Stomach smooth muscle (tissue), 2 donors: ENCODE measurements around the gene CRYBG1.

Experiments
- H3K27ac ChIP-seq: one replicate; pipeline ENCODE4 v1.7.0; 2013; ENCODE audit warnings: mild to moderate bottlenecking, low read length, inconsistent platforms
- H3K27me3 ChIP-seq, 2 donors: one replicate each; pipeline ENCODE4 v1.7.0; 2013; ENCODE audit warnings: low read length in 2 of 2; ENCODE audit not compliant: insufficient read depth in 2 of 2, control insufficient read depth in 1 of 2
- H3K36me3 ChIP-seq, 2 donors: one replicate each; pipeline ENCODE4 v1.7.0; 2013; ENCODE audit warnings: low read length in 2 of 2; ENCODE audit not compliant: control insufficient read depth in 2 of 2, insufficient read depth in 2 of 2
- H3K4me1 ChIP-seq: one replicate; pipeline ENCODE4 v1.7.0; 2013; ENCODE audit warnings: low read length; ENCODE audit not compliant: control insufficient read depth, insufficient read depth
- H3K4me3 ChIP-seq, 2 donors: one replicate each; pipeline ENCODE4 v1.7.0; 2013; ENCODE audit warnings: low read length in 2 of 2
- H3K9ac ChIP-seq, 2 donors: one replicate each; pipeline ENCODE4 v1.7.0; 2013; ENCODE audit warnings: low read length in 2 of 2, mild to moderate bottlenecking in 1 of 2
- H3K9me3 ChIP-seq, 2 donors: one replicate each; pipeline ENCODE4 v1.7.0; 2013; ENCODE audit warnings: low read length in 2 of 2; ENCODE audit not compliant: control insufficient read depth in 2 of 2
- donor health status: healthy.
- donor health status: Pancreatic carcinoma.

CRYBG1 gene

GRCh38 chr6:106527979-106528378 is 167.5 kb downstream of the CRYBG1 start:
- no peak overlapping the region for H3K4me3 ChIP-seq
- no peak overlapping the region for H3K9ac ChIP-seq
- H3K27me3 ChIP-seq = no peaks in the 10 kb centered on the region
- no peaks in the 10 kb centered on the region for H3K9me3 ChIP-seq
- H3K27ac ChIP-seq = no peak overlapping the region
- no peaks in the 10 kb centered on the region for H3K4me1 ChIP-seq
- no peaks in the 10 kb centered on the region for H3K36me3 ChIP-seq

GRCh38 chr6:106528521-106528920 is 168.0 kb downstream of the CRYBG1 start:
- Histone ChIP-seq H3K4me3 (no peak overlapping the region), H3K9me3 (no peaks in the 10 kb centered on the region), H3K9ac (no peak overlapping the region), H3K27me3 (peaks cover 0 to 2% of the 10 kb centered on the region in 2 donors), H3K4me1 (no peaks in the 10 kb centered on the region), H3K36me3 (no peaks in the 10 kb centered on the region), H3K27ac (no peak overlapping the region)

- H3K9me3 ChIP-seq = no peaks in the 10 kb centered on the region
- H3K36me3 ChIP-seq = no peaks in the 10 kb centered on the region
- no peak overlapping the region for H3K9ac ChIP-seq
- H3K4me3 ChIP-seq = no peak overlapping the region
- H3K27ac ChIP-seq = no peak overlapping the region
- no peaks in the 10 kb centered on the region for H3K4me1 ChIP-seq
- H3K27me3 ChIP-seq = peaks cover 0 to 2% of the 10 kb centered on the region in 2 donors
Observed at GRCh38 chr6:106529438-106529837, 168.9 kb downstream of the CRYBG1 start.

- Histone ChIP-seq H3K9me3 (no peaks in the 10 kb centered on the region), H3K4me3 (no peak overlapping the region), H3K4me1 (no peaks in the 10 kb centered on the region), H3K27me3 (peaks cover 0 to 2% of the 10 kb centered on the region in 2 donors), H3K36me3 (no peaks in the 10 kb centered on the region), H3K9ac (no peak overlapping the region), H3K27ac (no peak overlapping the region)
Observed at GRCh38 chr6:106530026-106530425, 169.5 kb downstream of the CRYBG1 start.

GRCh38 chr6:106530502-106530901 is 170.0 kb downstream of the CRYBG1 start:
- no peaks in the 10 kb centered on the region for H3K4me1 ChIP-seq
- no peaks in the 10 kb centered on the region for H3K9me3 ChIP-seq
- no peaks in the 10 kb centered on the region for H3K36me3 ChIP-seq
- peaks cover 0 to 2% of the 10 kb centered on the region in 2 donors for H3K27me3 ChIP-seq
- no peak overlapping the region for H3K9ac ChIP-seq
- H3K4me3 ChIP-seq = no peak overlapping the region
- no peak overlapping the region for H3K27ac ChIP-seq

- Histone ChIP-seq H3K4me1 (no peaks in the 10 kb centered on the region), H3K36me3 (no peaks in the 10 kb centered on the region), H3K27me3 (peaks cover 0 to 2% of the 10 kb centered on the region in 2 donors), H3K9me3 (no peaks in the 10 kb centered on the region), H3K4me3 (no peak overlapping the region), H3K27ac (no peak overlapping the region), H3K9ac (no peak overlapping the region)
Observed at GRCh38 chr6:106533054-106533453, 172.5 kb downstream of the CRYBG1 start.

- Histone ChIP-seq H3K9ac (no peak overlapping the region), H3K9me3 (no peaks in the 10 kb centered on the region), H3K4me3 (no peak overlapping the region), H3K27me3 (peaks cover 0 to 2% of the 10 kb centered on the region in 2 donors), H3K36me3 (no peaks in the 10 kb centered on the region), H3K27ac (no peak overlapping the region), H3K4me1 (no peaks in the 10 kb centered on the region)
Observed at GRCh38 chr6:106534004-106534403, 173.5 kb downstream of the CRYBG1 start.

GRCh38 chr6:106534564-106534982 is 174.1 kb downstream of the CRYBG1 start:
- no peaks in the 10 kb centered on the region for H3K36me3 ChIP-seq
- H3K9ac ChIP-seq = no peak overlapping the region
- H3K4me1 ChIP-seq = no peaks in the 10 kb centered on the region
- no peaks in the 10 kb centered on the region for H3K9me3 ChIP-seq
- no peak overlapping the region for H3K4me3 ChIP-seq
- peaks cover 0 to 2% of the 10 kb centered on the region in 2 donors for H3K27me3 ChIP-seq
- no peak overlapping the region for H3K27ac ChIP-seq

GRCh38 chr6:106535012-106535411 is 174.5 kb downstream of the CRYBG1 start:
- Histone ChIP-seq H3K4me1 (no peaks in the 10 kb centered on the region), H3K9ac (no peak overlapping the region), H3K27me3 (peaks cover 0 to 2% of the 10 kb centered on the region in 2 donors), H3K36me3 (no peaks in the 10 kb centered on the region), H3K27ac (no peak overlapping the region), H3K9me3 (no peaks in the 10 kb centered on the region), H3K4me3 (no peak overlapping the region)

GRCh38 chr6:106536357-106536756 is 175.8 kb downstream of the CRYBG1 start:
- no peaks in the 10 kb centered on the region for H3K9me3 ChIP-seq
- H3K27ac ChIP-seq = no peak overlapping the region
- H3K36me3 ChIP-seq = no peaks in the 10 kb centered on the region
- H3K4me3 ChIP-seq = no peak overlapping the region
- H3K27me3 ChIP-seq = peaks cover 0 to 2% of the 10 kb centered on the region in 2 donors
- H3K4me1 ChIP-seq = no peaks in the 10 kb centered on the region
- H3K9ac ChIP-seq = no peak overlapping the region

- H3K27me3 ChIP-seq = peaks cover 0 to 2% of the 10 kb centered on the region in 2 donors
- H3K4me3 ChIP-seq = no peak overlapping the region
- H3K36me3 ChIP-seq = no peaks in the 10 kb centered on the region
- H3K4me1 ChIP-seq = no peaks in the 10 kb centered on the region
- no peaks in the 10 kb centered on the region for H3K9me3 ChIP-seq
- H3K9ac ChIP-seq = no peak overlapping the region
- H3K27ac ChIP-seq = no peak overlapping the region
Observed at GRCh38 chr6:106536851-106537250, 176.3 kb downstream of the CRYBG1 start.
